ENCODE measurements around the gene CES3. TPM values are rescaled to one million over a fixed set of nuclear protein-coding genes. Genes with fewer than 3 reads are reported as not detected.

Gene CES3
- polyA plus RNA-seq, 1 donor from 2014 or later: 1.8 TPM

DNA sequence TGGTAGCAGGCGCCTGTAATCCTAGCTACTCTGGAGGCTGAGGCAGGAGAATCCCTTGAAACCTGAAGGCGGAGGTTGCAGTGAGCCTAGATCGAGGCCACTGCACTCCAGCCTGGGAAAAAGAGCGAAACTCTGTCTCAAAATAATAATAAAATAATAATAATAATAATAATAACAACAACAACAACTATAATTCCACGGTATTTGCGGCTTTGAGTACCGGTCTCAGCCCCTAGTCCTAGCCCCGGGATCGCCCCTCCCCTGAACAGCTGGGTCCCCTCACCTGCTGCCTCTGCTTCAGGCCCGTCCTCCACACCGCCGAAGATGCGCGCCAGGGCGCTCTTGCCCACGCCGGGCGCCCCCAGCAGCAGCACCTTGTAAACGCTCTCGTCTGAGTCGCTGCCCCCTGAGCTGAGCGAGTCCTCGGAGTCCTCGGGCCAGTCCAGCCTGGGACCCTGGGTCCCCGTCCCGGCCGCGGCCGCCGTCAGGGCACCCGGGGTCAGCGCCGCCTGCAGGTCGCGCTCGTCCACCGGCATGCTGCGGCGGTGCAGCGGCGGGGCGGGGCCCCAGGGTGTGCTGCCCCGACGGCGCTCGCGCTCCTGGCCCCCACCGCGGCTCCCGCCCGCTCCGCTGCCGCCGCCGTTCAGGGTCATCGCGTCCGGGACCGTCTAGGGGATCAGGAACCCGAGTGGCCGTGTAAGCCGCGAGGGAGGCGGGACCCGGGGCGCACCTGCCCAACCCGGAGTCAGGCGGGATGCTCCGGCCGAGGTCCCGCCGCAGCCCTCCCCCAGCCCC is 36.3 kb upstream of the CES3 start:
- Histone ChIP-seq H3K9me3 (ENCODE audit: low read length) (no peaks in the 10 kb centered on the region), H3K4me2 (ENCODE audit: low read length) (no peak overlapping the region), H3K27me3 (ENCODE audit: insufficient read depth, low read depth, low read length) (peaks cover 35% of the 10 kb centered on the region), H3F3A (ENCODE audit: insufficient read depth, low read length, poor library complexity, severe bottlenecking) (no peaks in the 10 kb centered on the region), H2AFZ (ENCODE audit: low read depth, low read length) (no peak overlapping the region), H3K9me2 (ENCODE audit: insufficient read depth, low read length) (no peaks in the 10 kb centered on the region), H3K27ac (ENCODE audit: low read length) (no peak overlapping the region), H3K79me2 (replicated peaks; ENCODE audit: insufficient read depth, low read length) (no peaks in the 10 kb centered on the region), H3K4me3 (ENCODE audit: low read length) (peak overlapping the region; percentile 37), H3K9ac (ENCODE audit: low read length) (no peak overlapping the region), H4K20me1 (ENCODE audit: insufficient read depth) (no peaks in the 10 kb centered on the region), H3K36me3 (ENCODE audit: insufficient read depth, low read length) (no peaks in the 10 kb centered on the region)
- no peak for TF ChIP-seq EP300 (conservative IDR thresholded peaks at IDR 0.05; ENCODE audit: poor library complexity, severe bottlenecking)
- TF ChIP-seq, protein P1, sequence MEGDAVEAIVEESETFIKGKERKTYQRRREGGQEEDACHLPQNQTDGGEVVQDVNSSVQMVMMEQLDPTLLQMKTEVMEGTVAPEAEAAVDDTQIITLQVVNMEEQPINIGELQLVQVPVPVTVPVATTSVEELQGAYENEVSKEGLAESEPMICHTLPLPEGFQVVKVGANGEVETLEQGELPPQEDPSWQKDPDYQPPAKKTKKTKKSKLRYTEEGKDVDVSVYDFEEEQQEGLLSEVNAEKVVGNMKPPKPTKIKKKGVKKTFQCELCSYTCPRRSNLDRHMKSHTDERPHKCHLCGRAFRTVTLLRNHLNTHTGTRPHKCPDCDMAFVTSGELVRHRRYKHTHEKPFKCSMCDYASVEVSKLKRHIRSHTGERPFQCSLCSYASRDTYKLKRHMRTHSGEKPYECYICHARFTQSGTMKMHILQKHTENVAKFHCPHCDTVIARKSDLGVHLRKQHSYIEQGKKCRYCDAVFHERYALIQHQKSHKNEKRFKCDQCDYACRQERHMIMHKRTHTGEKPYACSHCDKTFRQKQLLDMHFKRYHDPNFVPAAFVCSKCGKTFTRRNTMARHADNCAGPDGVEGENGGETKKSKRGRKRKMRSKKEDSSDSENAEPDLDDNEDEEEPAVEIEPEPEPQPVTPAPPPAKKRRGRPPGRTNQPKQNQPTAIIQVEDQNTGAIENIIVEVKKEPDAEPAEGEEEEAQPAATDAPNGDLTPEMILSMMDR (IDR thresholded peaks at IDR 0.05; ENCODE audit: poor library complexity, severe bottlenecking): peak; percentile 42
- no peak for TF ChIP-seq MXI1 (conservative IDR thresholded peaks at IDR 0.05; ENCODE audit: poor library complexity, severe bottlenecking)

DNA sequence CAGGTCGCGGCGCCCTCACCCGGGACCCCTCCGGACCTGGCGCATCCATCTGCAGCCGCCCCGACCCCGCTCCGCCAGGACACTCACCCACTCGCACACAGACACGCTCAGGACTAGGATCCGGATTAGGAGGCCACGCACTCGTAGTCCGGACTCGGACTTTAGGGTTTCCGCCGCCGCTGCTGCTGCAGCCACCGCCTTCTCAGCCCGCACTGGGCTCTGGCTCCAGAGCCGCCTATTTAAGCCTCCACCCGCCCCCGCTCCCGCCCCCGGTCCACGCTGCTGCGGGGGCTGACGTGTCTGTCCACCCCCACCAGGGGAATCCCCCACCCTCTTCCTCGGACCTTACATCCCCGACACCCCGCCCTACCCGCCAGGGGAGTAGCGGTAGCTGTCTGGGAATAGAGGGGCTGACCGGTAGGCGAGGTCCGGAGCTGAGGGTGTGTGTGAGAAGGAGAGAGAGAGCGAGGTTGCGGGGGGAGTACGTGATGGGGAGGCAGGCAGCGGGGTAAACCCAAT is 35.7 kb upstream of the CES3 start, which contains the start of gene RRAD:
Gene RRAD (minus strand): TSS at position 214 of the 519 bp plus-strand sequence. CDS start 356 bp downstream, outside the sequence.
- no peak within 1 kb of the TSS for H3K4me2 ChIP-seq (ENCODE audit: low read length)
- peak within 1 kb of the TSS; percentile 46 for H3K4me3 ChIP-seq (ENCODE audit: low read length)
- H3K9ac ChIP-seq (ENCODE audit: low read length): peak within 1 kb of the TSS; percentile 13
- no peaks in the 10 kb centered on the region for H3K9me2 ChIP-seq (ENCODE audit: insufficient read depth, low read length)
- H3K27ac ChIP-seq (ENCODE audit: low read length): no peak within 1 kb of the TSS
- H2AFZ ChIP-seq (ENCODE audit: low read depth, low read length): no peak within 1 kb of the TSS
- H3F3A ChIP-seq (ENCODE audit: insufficient read depth, low read length, poor library complexity, severe bottlenecking): no peaks in the 10 kb centered on the region
- no peaks in the 10 kb centered on the region for H3K36me3 ChIP-seq (ENCODE audit: insufficient read depth, low read length)
- H3K9me3 ChIP-seq (ENCODE audit: low read length): no peaks in the 10 kb centered on the region
- no peak for TF ChIP-seq RAD21 (conservative IDR thresholded peaks at IDR 0.05)
- TF ChIP-seq EZH2 (IDR thresholded peaks at IDR 0.05; ENCODE audit: borderline replicate concordance, insufficient read depth, low read length, poor library complexity, severe bottlenecking): no peak
- TF ChIP-seq, protein P2, sequence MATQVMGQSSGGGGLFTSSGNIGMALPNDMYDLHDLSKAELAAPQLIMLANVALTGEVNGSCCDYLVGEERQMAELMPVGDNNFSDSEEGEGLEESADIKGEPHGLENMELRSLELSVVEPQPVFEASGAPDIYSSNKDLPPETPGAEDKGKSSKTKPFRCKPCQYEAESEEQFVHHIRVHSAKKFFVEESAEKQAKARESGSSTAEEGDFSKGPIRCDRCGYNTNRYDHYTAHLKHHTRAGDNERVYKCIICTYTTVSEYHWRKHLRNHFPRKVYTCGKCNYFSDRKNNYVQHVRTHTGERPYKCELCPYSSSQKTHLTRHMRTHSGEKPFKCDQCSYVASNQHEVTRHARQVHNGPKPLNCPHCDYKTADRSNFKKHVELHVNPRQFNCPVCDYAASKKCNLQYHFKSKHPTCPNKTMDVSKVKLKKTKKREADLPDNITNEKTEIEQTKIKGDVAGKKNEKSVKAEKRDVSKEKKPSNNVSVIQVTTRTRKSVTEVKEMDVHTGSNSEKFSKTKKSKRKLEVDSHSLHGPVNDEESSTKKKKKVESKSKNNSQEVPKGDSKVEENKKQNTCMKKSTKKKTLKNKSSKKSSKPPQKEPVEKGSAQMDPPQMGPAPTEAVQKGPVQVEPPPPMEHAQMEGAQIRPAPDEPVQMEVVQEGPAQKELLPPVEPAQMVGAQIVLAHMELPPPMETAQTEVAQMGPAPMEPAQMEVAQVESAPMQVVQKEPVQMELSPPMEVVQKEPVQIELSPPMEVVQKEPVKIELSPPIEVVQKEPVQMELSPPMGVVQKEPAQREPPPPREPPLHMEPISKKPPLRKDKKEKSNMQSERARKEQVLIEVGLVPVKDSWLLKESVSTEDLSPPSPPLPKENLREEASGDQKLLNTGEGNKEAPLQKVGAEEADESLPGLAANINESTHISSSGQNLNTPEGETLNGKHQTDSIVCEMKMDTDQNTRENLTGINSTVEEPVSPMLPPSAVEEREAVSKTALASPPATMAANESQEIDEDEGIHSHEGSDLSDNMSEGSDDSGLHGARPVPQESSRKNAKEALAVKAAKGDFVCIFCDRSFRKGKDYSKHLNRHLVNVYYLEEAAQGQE (IDR thresholded peaks at IDR 0.05; ENCODE audit: borderline replicate concordance): no peak
- no peak for TF ChIP-seq SMC3 (conservative IDR thresholded peaks at IDR 0.05; ENCODE audit: poor library complexity)
- no peak for TF ChIP-seq EP300 (conservative IDR thresholded peaks at IDR 0.05; ENCODE audit: poor library complexity, severe bottlenecking)
- no peak for TF ChIP-seq POLR2AphosphoS5 (IDR thresholded peaks at IDR 0.05)
- TF ChIP-seq, protein P1 (IDR thresholded peaks at IDR 0.05; ENCODE audit: poor library complexity, severe bottlenecking): no peak
- TF ChIP-seq TAF1 (IDR thresholded peaks at IDR 0.05; ENCODE audit: low read depth): no peak
- TF ChIP-seq MXI1 (conservative IDR thresholded peaks at IDR 0.05; ENCODE audit: poor library complexity, severe bottlenecking): no peak
- H4K20me1 ChIP-seq (ENCODE audit: insufficient read depth): no peaks in the 10 kb centered on the region
- H3K27me3 ChIP-seq (ENCODE audit: insufficient read depth, low read depth, low read length): peaks cover 35% of the 10 kb centered on the region
- no peaks in the 10 kb centered on the region for H3K79me2 ChIP-seq (replicated peaks; ENCODE audit: insufficient read depth, low read length)
